GM21723 (cell line): ENCODE results near the gene VWA8.
"Not testable (repeated sequence)": the region's sequence is repeated elsewhere in the genome, so short reads cannot be mapped to it uniquely, and the experiment has no call there.

Experiments
- ATAC-seq: cut with Tn5 transposase; IDR thresholded peaks from one replicate; pipeline ENCODE4 v1.9.1; 2021; ENCODE audit warnings: mild to moderate bottlenecking, moderate library complexity; ENCODE audit not compliant: unreplicated experiment

VWA8 gene

DNA sequence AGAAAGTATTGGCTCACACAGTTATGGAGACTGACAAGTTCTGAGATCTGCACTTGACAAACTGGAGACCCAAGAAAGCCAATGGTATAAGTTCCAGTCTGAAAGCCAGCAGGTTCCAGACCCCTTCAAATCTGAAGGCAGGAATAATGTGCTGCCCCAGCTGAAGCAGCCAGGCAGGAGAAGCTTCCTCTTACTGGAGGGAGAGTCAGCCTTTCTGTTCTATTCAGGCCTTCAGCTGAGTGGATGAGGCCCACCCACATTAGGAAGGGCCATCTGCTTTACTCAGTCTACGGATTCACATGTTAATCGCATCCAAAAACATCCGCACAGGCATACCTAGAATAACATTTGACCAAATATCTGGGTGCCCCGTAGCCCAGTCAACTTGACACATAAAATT is 8.2 kb upstream of the VWA8 start:
- ATAC-seq: no peak

DNA sequence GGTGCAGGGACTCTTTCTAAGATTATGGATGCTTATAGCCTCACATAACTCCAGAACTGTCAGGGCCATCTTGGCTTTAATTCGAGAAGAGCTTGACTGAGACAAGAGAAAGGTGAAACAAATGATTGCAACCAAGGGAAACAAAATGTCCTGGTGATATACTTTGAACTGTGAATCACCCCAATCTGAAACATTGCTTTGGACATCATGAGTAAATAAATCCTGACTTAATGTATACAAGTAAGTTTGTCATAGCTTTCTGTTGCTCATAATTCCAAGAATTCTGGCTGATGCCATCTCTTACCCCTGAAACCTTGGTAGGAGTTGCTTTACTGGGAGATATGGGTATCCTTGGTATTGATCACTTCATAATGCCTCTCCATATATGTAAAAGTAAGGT is 5.8 kb upstream of the VWA8 start:
- ATAC-seq: no peak

DNA sequence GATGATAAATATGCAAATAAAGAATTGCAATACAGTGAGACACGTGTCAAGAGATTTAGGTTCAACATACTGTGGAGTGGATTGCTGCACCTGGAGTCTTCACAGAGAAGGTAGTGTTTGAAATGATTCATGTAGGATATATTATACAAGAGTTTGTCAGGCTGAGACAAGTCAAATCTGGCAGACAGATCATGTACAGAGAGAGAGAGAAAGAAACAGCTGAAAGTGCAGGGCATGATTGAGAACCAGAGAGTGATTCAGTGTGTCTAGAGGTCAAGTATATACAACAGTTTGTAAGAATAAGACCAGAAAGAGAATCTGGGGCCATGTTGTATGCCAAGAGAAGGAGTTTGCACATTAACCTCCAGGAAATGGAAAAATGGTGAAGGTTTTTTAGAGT is 2.1 kb upstream of the VWA8 start:
- ATAC-seq: no peak

DNA sequence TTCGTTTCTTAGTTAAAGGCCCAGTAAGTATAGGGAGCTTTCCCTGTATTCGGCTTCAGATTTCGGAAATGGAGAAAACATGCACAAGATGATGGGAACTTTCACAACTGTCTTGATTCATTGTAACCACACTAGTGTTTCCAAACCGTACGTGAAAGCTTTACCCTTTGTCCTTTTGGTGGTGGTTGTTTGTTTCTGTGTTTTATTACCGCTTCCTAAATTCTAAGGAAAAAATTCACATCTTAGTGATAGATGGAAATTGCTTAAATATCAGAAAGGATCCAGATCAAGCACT is 504 bp upstream of the VWA8 start:
- ATAC-seq: no peak

DNA sequence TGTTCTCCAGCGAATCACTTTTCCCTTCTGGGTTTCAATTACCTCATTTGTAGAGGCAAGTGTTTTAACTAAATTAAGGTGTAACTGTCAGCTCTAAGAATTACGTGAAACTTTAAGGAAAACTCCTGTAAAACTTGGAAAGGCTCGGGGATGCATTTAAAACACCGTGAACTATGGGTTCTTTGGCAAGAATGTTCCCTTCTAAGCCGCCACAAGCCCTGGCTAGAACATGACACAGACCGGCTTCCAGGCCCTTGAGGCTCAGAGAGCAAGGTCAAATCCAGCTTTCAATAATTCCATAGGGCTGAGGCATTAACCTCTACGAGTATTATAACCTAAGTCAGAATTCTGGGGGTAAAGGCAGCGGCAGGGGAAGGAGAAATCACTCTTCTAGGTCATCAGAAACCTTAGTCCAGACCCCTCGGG is 685 bp downstream of the VWA8 start:
- peak; percentile 19 for ATAC-seq

DNA sequence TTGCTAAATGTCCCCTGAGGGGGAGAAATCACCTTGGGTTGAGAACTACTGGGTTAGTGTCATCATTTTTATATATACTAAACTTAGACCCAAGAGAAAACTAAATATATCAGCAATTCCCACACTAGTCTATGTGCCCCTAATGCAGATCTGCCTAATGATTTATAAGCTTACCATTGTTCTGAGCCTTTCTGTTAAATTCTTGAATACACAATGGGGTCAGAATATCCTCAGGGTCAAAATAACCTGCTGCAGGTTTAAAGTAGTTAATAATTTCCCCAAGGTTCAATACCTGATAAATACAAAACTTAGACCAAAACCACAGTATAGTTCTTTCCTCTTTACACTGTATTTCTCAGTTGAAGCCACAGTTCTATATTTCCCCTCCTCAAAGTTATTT is 4.6 kb downstream of the VWA8 start:
- ATAC-seq: no peak

DNA sequence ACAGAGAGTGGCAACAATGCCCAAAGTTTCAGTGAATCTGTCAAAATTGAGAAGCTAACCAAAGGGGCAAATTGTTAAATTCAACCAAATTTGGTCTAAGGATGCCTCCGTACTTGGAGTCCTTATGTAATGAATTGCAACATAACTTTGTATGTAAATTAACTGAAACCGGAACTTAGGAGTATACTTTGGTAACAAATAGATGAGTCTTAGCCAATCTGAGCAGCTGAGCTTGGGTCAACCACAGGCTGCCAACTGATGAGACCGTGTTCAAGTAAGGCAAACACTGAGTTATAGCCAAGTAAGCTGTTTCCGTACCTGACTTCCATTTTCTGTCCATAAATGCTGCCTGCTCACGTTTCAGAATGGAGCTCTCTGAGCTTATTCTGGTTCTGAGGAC is 5.3 kb downstream of the VWA8 start:
- ATAC-seq: no peak

DNA sequence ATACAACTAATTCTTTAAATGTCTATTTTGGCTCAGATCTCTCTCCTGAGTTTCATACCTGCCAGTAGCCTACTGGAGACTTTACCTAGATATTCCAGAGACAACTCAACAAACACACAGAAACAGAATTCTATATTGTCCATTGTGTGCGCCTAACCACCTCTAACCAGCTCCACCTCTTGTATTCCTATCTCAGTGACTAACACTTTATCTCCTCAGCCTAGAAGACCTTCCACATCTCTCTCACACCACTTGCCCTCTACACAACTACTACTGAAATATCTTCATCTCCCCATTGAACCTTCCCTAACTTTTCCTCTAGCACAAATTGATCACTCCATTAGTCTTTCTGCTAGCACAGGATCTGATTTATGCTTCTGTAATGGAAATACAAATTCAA is 6.7 kb downstream of the VWA8 start:
- ATAC-seq: no peak

DNA sequence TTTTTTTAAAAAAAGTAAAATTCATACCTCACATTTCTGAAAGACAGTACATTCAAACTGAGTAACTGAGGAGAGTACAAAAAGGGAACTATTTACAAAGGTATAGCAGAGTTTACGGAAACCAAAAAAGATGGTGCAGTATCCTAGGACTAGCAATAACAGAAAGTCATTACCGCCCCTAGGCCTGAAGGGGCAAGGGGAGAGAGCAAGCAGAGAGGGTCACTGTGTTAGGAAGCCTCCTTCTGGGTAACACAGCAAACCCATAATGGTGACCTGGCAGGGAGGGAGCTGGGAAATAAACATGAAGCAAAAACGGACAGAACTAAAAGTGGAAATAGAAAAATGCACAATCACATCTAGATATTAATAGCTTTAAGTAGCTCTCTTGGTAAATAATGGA is 8.2 kb downstream of the VWA8 start:
- ATAC-seq: no peak

DNA sequence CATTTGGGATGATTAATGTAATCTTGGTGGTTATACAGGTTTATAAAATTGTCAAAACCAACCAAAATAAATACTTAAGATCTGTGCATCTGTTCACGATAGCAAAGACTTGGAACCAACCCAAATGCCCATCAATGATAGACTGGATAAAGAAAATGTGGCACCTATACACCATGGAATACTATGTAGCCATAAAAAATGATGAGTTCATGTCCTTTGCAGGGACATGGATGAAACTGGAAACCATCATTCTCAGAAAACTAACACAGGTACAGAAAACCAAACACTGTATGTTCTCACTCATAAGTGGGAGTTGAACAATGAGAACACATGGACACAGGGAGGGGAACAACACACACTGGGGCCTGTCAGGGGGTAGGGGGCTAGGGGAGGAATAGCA is 11.8 kb downstream of the VWA8 start:
- not testable (repeated sequence) for ATAC-seq

DNA sequence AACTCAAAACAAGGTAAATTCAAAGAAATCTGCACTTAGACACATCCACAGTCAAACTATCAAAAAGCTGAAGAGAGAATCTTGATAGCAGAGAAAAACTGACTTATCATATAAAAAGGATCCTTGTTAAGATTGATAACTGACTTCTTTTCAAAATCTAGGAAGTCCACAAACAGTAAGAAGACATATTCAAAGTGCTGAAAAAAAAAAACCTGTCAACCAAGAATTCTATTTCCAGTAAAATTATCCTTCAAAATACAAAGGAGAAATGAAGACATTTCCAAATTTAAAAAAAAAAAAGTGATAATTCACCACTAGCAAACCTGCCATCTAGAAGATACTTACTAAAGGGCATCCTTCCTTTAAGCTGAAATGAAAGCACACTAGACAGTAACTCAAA is 15.0 kb downstream of the VWA8 start:
- no peak for ATAC-seq

DNA sequence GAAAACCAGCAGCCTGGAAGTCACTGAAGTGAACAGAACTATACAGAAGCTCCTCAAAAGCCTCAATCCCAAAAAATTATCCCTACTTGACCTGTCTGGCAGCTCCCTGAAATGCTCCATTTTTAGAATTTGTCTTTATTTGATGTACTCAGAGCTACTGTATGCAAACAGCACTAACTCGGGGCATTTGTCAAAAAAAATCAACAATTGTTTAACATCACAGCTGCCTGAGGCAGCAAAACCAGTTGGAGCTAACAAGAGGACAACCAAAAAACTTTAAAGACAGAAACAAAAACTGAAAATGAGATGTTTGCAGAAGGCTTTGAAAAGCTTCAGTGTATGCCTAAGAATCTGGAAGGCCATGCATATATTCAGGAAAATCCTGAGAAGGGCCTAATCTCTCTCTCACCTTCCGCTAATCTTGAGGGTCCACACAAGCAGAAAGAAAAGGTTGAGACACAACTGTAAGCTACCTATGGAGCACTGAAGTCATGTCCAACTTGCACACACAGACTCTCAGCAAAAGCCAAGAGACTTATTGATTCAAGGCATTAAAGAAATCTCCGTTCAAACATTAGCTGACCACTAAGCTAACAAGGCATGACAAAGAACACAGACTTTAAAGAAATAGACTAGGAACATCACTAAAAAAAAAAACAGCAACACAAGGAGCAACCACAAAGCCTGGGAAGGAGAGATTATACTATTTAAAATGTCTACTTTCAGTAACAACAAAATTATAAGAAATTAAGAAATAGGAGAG is 16.1 kb downstream of the VWA8 start:
- no peak for ATAC-seq

DNA sequence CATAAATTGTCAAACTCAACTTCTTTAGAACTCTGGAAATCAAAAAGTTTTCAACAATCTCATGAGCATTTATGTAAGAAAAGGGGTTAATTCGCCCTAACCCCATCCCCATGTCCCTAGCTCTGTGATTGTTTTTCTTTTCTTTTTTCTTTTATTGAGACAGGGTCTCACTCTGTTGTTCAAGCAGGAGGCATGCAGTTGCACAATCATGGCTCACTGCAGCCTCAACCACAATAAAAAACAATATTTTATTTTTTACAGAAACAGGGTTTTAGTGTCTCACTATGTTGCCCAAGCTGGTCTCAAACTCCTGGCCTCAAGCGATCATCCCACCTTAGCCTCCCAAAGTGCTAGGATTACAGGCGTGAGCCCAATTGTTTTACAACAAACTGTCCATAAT is 16.7 kb downstream of the VWA8 start:
- ATAC-seq: no peak

DNA sequence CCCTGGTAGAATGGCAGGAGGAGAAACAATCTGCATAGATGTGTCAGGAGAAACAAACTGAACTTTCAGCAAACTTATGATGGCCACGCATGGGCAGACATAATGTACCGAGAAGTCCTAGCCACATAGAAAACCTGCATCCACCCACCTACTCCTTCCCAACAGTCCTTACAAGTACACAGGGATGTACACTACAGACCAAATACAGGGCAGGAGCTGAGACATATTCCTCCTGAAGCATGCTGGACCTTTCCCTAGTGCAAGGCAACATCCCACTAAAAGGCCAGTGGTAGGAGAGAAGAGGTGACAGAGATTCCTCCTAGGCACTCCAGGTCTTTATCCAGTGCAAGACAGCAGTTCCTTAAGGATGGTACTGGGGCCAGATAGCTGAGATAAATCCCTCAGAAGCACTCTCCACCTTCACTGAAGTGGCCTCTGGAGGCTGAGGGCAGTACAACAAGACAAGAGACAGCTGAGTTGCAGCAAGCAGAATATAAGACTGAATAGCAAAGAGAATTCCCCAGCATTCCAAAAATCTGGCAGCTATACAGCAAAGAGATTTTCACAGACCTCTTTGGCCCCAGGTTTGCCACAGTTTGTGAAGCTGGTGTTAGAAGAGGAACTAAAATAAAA is 18.3 kb downstream of the VWA8 start:
- ATAC-seq: no peak

DNA sequence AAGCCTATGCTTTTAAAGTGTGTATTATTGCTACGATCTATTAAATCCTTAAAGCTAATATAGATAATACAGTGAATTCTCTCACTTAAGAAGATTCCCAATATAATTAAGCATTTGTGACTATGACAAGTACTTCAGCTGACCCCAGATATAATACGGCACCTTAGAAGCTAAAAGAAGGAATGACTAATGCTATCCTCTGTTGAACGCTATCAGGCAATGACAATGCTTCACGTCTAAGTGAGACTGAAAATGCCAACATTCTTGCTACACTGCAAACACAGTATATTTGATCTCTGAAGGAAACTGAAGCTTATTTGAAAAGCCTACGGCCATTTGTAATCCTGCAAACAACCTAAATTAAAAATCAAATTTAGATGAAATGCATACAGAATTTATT is 19.7 kb downstream of the VWA8 start:
- no peak for ATAC-seq

DNA sequence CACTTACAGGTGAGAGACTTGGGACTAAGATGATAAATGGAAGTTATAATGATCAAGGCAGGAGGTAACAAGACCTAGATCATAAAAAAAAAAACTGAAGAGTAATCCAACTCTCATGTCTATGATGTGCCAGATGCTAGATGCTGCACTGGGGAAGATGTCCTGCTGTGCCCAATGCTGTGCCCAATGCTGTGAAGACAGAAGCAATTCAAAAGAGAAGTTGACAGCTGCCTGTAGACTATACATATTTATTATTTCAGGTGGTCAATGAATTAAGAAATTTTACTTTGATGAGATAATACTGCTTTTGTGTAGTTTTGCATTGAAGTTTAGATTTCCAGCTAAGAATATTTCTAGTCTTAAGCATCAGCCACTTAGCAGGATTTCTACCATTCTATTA is 21.5 kb downstream of the VWA8 start:
- no peak for ATAC-seq

DNA sequence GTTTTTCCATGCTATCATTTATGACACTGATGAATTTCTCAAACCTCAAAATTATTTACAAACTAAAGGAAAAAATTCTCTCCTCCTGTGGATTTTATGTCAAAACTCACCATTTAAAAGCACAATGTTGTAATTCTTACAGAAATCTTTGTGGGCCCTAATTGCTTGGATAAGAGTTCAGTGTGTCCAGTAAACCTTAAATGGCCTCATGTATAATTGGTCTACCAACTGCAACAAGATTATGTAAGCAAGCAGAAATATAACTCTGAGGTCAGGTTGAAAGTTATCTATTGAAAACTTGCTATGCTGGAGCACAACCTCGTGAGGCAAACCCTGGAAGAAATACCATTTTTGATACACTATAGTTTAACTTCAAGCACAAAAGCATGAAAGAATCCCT is 22.0 kb downstream of the VWA8 start:
- ATAC-seq: no peak

DNA sequence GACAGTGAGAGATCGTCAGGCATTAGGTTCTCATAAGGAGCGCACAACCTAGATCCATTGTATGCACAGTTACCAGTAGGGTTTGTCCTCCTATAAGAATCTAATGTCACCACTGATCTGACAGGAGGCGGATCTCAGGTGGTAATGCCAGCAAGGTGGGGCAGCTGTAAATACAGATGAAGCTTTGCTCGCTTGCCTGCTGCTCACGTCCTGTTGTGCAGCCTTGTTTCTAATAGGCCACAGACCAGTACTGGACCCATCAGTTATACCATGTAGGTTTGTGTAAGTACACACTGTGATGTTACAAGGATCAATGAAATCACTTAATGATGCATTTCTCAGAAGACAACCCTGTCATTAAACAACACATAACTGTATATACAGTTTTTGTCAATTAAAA is 23.5 kb downstream of the VWA8 start:
- ATAC-seq: no peak

DNA sequence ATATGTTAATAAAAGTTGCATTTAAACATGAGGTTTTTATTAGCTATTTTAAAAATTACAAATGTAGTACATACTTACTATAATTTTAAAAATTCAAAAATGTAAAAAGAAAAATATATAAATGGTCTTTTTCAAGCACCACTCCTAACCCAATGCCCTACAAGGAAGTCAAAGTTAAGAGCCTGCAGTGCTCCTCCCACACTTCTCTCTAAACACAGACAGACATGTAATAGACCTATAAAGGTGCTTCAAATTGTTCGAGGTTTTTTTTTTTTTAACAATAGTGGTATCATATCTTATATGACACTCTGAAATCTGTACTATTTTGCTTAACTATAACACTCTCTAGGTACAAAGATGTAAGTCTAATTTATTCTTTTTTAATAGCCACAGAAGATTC is 25.4 kb downstream of the VWA8 start:
- no peak for ATAC-seq

DNA sequence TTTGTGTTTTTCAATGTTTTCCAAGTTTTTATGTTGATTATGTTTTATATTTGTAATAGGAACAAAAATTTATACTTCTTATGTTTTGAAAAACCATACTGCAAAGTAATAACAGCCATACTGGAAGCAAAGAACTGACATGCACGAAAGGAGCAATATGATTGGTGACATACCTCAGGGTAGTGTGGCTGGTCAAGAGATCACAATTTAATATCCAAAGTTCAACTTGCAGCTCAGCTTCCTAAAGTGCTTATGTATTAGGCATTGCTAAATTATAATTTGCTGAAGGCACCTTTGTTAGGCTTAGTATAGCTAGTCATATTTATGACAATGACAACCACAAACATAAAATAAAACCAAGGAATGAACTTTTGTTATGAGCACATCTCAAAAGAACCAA is 25.9 kb downstream of the VWA8 start:
- ATAC-seq: no peak

DNA sequence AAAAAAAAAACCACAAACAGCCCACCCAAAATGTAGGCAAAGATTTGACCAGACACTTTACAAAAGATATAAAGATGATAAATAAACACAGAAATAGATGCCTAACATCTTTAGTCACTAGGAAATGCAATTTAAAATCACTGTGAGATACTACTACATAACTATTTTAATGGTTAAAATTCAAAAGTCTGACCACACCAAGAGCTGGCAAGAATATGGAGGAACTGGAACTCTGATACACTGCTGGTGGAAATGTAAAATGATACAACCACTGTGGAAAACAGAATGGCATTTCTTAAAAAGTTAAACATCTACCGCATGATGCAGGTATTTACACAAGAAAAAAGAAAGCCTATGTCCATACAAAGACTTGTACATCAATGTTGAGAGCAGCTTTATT is 26.8 kb downstream of the VWA8 start:
- ATAC-seq: no peak

DNA sequence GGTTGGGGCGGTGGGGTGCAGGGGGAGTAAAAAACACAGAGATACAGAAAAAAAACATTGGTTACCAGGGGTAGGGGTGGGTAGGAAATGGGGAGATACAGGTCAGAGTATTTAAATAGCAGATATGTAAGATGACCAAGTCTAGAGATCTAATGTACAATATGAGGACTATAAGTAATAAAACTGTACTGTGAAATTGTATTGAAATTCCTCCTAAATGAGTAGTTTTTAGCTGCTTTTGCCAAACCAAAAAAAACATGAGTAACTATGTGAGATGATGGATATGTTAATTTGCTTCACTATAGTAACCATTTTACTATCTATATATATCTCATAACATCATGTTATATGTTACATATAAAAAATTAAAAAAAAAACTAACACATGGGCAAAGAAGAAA is 29.6 kb downstream of the VWA8 start:
- no peak for ATAC-seq

DNA sequence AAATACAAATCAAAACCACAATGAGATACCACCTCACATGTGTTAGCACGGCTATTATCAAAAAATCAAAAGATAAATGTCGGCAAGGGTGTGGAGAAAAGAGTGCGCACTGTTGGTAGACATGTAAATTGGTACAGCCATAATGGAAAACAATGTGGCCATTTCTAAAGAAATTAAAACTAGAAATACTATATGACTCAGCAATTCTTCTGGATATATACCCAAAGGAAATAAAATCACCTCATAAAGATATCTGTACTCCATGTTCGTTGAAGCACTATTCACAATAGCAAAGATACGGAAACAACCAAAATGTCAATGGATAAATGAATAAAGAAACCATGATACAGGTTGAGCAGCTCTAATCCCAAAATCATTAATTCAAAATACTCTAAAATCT is 30.8 kb downstream of the VWA8 start:
- no peak for ATAC-seq
